ENCODE results near the gene SOBP. TPM values are rescaled to one million over a fixed set of nuclear protein-coding genes. Genes with fewer than 3 reads are reported as not detected.

SOBP gene
- total RNA-seq, 1 donor from 2014 or later, result 13.3 TPM

DNA sequence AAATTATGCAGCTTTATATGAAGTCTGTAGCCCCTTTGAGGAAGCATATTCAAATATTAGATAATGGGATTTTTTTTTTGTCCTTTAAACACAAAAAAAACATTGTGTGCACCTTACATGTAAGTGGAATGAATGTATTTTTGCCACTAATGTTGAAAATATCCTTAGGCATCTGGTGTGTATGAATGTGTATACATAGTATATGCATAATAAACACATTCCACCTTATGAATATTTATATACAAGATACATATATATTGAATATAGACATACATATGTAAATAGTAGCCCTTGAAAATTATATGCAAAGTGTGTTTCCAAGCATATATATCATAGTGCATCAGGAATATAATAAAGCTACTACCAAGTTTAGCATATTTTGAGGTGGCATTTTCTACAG is 94.8 kb downstream of the SOBP start:
- no peak for DNase-seq (ENCODE audit: extremely low spot score in 2 of 2)
- intact Hi-C loops (cut with DNase I), result no loop called here
- H3K4me1 ChIP-seq, result no peaks in the 10 kb centered on the region
- H3K27ac ChIP-seq, result no peak overlapping the region
- TF ChIP-seq, protein P1, sequence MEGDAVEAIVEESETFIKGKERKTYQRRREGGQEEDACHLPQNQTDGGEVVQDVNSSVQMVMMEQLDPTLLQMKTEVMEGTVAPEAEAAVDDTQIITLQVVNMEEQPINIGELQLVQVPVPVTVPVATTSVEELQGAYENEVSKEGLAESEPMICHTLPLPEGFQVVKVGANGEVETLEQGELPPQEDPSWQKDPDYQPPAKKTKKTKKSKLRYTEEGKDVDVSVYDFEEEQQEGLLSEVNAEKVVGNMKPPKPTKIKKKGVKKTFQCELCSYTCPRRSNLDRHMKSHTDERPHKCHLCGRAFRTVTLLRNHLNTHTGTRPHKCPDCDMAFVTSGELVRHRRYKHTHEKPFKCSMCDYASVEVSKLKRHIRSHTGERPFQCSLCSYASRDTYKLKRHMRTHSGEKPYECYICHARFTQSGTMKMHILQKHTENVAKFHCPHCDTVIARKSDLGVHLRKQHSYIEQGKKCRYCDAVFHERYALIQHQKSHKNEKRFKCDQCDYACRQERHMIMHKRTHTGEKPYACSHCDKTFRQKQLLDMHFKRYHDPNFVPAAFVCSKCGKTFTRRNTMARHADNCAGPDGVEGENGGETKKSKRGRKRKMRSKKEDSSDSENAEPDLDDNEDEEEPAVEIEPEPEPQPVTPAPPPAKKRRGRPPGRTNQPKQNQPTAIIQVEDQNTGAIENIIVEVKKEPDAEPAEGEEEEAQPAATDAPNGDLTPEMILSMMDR (IDR thresholded peaks at IDR 0.05), result no peak
- TF ChIP-seq POLR2A (IDR thresholded peaks at IDR 0.05) (no peak), POLR2AphosphoS5 (IDR thresholded peaks at IDR 0.05; ENCODE audit: insufficient read depth in 1 of 2, low read depth in 1 of 2) (no peak)
- H3K36me3 ChIP-seq, result no peaks in the 10 kb centered on the region
- H3K27me3 ChIP-seq, result no peaks in the 10 kb centered on the region
- H3K4me3 ChIP-seq, result no peak overlapping the region
- no peaks in the 10 kb centered on the region for H3K9me3 ChIP-seq

DNA sequence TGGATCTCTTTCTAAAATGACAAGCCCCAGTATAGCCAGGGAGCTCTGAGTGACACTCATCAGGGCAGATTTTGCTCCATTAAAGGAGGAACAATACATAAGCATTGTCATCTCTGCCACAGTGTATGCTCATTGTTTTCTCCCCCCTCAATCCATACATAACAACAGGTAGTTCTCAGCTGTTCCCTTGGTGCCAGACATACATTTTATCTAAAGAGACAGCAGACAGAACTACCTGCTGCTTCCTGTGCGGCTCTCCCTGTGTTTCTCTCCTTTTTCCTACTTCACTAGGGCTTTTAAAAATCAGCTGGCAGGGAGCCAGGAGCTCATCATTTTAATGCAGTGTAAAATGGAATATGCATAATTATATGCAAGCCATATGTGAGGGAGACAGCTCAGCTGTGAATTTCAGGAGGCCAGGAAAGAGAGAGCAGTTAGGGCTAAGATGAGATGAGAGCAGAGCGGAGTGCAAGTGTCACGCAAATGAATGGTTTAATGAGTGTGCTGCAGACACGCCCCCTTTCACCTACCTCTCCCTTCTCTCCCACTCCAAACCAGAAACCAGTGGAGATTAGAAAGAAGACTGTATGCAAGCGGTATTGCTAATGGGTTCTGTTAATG is 96.0 kb downstream of the SOBP start:
- no peaks in the 10 kb centered on the region for H3K27me3 ChIP-seq
- H3K27ac ChIP-seq, result no peak overlapping the region
- intact Hi-C loops (cut with DNase I), result no loop called here
- DNase-seq (ENCODE audit: extremely low spot score in 2 of 2), result no peak
- H3K4me1 ChIP-seq, result no peaks in the 10 kb centered on the region
- no peak overlapping the region for H3K4me3 ChIP-seq
- TF ChIP-seq, protein P1 (IDR thresholded peaks at IDR 0.05), result no peak
- TF ChIP-seq POLR2AphosphoS5 (IDR thresholded peaks at IDR 0.05; ENCODE audit: insufficient read depth in 1 of 2, low read depth in 1 of 2) (no peak), POLR2A (IDR thresholded peaks at IDR 0.05) (no peak)
- no peaks in the 10 kb centered on the region for H3K9me3 ChIP-seq
- no peaks in the 10 kb centered on the region for H3K36me3 ChIP-seq

DNA sequence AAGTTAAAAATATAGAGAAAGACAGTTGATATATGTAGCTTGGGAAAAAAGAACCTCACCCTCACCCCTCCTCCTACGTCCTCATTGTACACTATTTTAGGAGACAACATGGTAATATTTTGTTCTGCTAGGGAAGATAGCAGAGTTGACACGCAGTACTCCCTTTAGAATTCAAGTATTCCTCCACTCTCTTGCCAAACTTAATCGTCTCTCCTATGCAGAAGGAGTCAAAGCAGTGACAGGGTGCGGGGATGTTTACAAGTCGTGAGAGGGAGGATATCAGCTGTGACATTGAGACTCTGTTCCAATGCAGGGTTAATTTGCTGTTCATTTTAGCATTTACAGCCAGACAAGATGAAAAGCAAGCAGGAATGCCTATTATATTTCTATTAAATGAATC is 97.5 kb downstream of the SOBP start:
- no peaks in the 10 kb centered on the region for H3K4me1 ChIP-seq
- no peaks in the 10 kb centered on the region for H3K9me3 ChIP-seq
- H3K4me3 ChIP-seq, result no peak overlapping the region
- intact Hi-C loops (cut with DNase I), result no loop called here
- DNase-seq (ENCODE audit: extremely low spot score in 2 of 2), result no peak
- H3K36me3 ChIP-seq, result no peaks in the 10 kb centered on the region
- no peak overlapping the region for H3K27ac ChIP-seq
- TF ChIP-seq, protein P1 (IDR thresholded peaks at IDR 0.05), result no peak
- TF ChIP-seq POLR2A (IDR thresholded peaks at IDR 0.05) (no peak), POLR2AphosphoS5 (IDR thresholded peaks at IDR 0.05; ENCODE audit: insufficient read depth in 1 of 2, low read depth in 1 of 2) (no peak)
- no peaks in the 10 kb centered on the region for H3K27me3 ChIP-seq

DNA sequence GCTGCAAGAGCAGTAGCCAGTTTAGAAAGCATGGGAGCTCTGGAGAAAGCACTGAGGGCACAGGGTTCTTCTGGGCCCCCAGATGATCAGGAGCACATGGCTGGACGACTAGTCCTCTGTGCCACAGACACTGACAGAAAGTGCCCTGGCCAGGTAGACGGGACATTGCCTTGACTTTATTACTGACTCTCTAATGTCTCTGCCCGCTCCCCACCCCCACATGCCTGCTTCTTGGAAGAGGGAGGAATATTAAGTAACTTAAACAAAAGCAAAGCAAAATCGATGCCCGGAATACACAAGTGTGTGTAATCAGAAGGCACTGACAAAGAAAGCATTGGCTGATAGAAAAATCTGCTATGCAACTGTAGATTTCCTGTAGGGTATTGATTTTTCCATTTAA is 99.3 kb downstream of the SOBP start:
- Histone ChIP-seq H3K36me3 (no peaks in the 10 kb centered on the region), H3K4me3 (no peak overlapping the region), H3K27ac (no peak overlapping the region), H3K27me3 (no peaks in the 10 kb centered on the region), H3K4me1 (no peaks in the 10 kb centered on the region), H3K9me3 (no peaks in the 10 kb centered on the region)
- intact Hi-C loops (cut with DNase I), result no loop called here
- TF ChIP-seq, protein P1 (IDR thresholded peaks at IDR 0.05), result no peak
- TF ChIP-seq POLR2A (IDR thresholded peaks at IDR 0.05), result no peak
- no peak for TF ChIP-seq POLR2AphosphoS5 (IDR thresholded peaks at IDR 0.05; ENCODE audit: insufficient read depth in 1 of 2, low read depth in 1 of 2)
- DNase-seq (ENCODE audit: extremely low spot score in 2 of 2), result no peak

DNA sequence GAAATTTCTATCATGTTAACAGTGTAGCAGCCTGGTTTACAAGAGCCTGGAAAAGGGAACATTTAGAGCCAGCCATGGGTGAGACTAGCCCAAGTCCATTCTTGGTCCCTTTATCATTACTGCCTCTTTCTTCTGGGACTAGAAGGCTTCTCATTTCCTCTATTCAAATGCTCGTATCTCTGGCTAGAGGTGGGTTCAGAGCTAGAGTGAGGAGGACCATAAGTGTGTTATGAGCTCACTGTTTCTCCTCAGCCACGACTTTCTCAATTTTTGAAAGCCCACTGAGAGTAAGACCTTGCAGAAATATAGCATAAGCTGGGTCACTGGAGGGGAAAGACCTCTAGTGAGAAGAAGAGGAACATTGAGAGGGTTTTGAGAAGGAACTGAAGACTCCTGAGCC is 100.0 kb downstream of the SOBP start:
- no peaks in the 10 kb centered on the region for H3K4me1 ChIP-seq
- no peaks in the 10 kb centered on the region for H3K27me3 ChIP-seq
- H3K27ac ChIP-seq, result no peak overlapping the region
- no peaks in the 10 kb centered on the region for H3K9me3 ChIP-seq
- DNase-seq (ENCODE audit: extremely low spot score in 2 of 2), result no peak
- H3K4me3 ChIP-seq, result no peak overlapping the region
- H3K36me3 ChIP-seq, result no peaks in the 10 kb centered on the region
- TF ChIP-seq, protein P1 (IDR thresholded peaks at IDR 0.05), result no peak
- TF ChIP-seq POLR2A (IDR thresholded peaks at IDR 0.05) (no peak), POLR2AphosphoS5 (IDR thresholded peaks at IDR 0.05; ENCODE audit: insufficient read depth in 1 of 2, low read depth in 1 of 2) (no peak)
- intact Hi-C loops (cut with DNase I), result no loop called here

Data from vagina (tissue), 2 donors.